Measurements from ENCODE around the gene TBC1D5. TPM values are rescaled to one million over a fixed set of nuclear protein-coding genes. Genes with fewer than 3 reads are reported as not detected.

TBC1D5 gene
- total and polyA plus RNA-seq, 2 of the 8 experiments (the other 6 are each of a cell fraction or from before 2014, with no cell fraction given) = 11.0 to 22.9 TPM

- Histone ChIP-seq H2AK5ac (ENCODE audit: low read depth, low read length) (no peak overlapping the region), H2BK15ac (ENCODE audit: low read length) (no peak overlapping the region), H4K8ac (ENCODE audit: extremely low read depth, insufficient read depth, low read length) (no peak overlapping the region), H3K23me2 (ENCODE audit: low read depth, low read length) (no peaks in the 10 kb centered on the region), H3K36me3 (ENCODE audit: control insufficient read depth in 2 of 4, insufficient read depth in 4 of 4, low read length in 3 of 4) (peaks cover 0 to 18% (median 4%) of the 10 kb centered on the region in 4 experiments; a peak in 3 of 8 replicates), H3K4me1 (replicated peaks in 1 of 4; ENCODE audit: control insufficient read depth in 3 of 4, insufficient read depth in 4 of 4, low read length in 3 of 4) (no peaks in the 10 kb centered on the region), H3K56ac (replicated peaks; ENCODE audit: insufficient read length, low read depth, low read length) (no peak overlapping the region), H2BK20ac (ENCODE audit: low read length) (no peak overlapping the region), H2BK5ac (ENCODE audit: low read depth, low read length) (no peak overlapping the region), H2BK12ac (ENCODE audit: low read depth, low read length) (no peak overlapping the region), H3K27ac (ENCODE audit: low read depth, low read length) (no peak overlapping the region), H3K9me3 (ENCODE audit: insufficient read depth in 2 of 2, low read depth in 1 of 2, low read length in 1 of 2) (peaks cover 0 to 5% of the 10 kb centered on the region in 2 experiments; a peak in 1 of 4 replicates), H2BK120ac (replicated peaks; ENCODE audit: low read depth, low read length) (no peak overlapping the region), H3K79me1 (ENCODE audit: low read depth, low read length) (no peaks in the 10 kb centered on the region), H3K9ac (replicated peaks in 1 of 4; ENCODE audit: extremely low read depth in 1 of 4, low read depth in 3 of 4, low read length in 3 of 4) (no peak overlapping the region), H3K4ac (replicated peaks; ENCODE audit: insufficient read length, low read depth, low read length) (no peak overlapping the region), H3K18ac (ENCODE audit: extremely low read depth, low read length) (no peak overlapping the region), H2AFZ (ENCODE audit: low read length) (no peak overlapping the region), H3K14ac (ENCODE audit: insufficient read length) (no peak overlapping the region), H3K23ac (ENCODE audit: insufficient read length) (no peak overlapping the region), H3K27me3 (replicated peaks in 1 of 4; ENCODE audit: control insufficient read depth in 3 of 4, extremely low read depth in 1 of 4, insufficient read depth in 3 of 4, low read length in 3 of 4) (no peaks in the 10 kb centered on the region), H3K4me2 (ENCODE audit: insufficient read depth in 1 of 2, low read depth in 2 of 2, low read length in 2 of 2) (no peak overlapping the region), H3K79me2 (ENCODE audit: control insufficient read depth in 1 of 2, insufficient read depth in 2 of 2, low read length in 2 of 2) (no peaks in the 10 kb centered on the region), H4K91ac (replicated peaks; ENCODE audit: insufficient read length, low read length) (no peak overlapping the region), H4K20me1 (replicated peaks in 1 of 2; ENCODE audit: control insufficient read depth in 1 of 2, insufficient read depth in 2 of 2, low read length in 2 of 2) (no peaks in the 10 kb centered on the region), H4K5ac (ENCODE audit: insufficient read length, low read depth, low read length) (no peak overlapping the region), H3K4me3 (ENCODE audit: extremely low read depth in 1 of 4, insufficient read depth in 2 of 4, low read depth in 3 of 4, low read length in 4 of 4) (no peak overlapping the region)
- 72% methylated on average over 2 of the region's 2 CpGs; no CpG with 5 or more reads in 1 of the 2 experiments for WGBS, 2 experiments (ENCODE audit: extremely low coverage in 1 of 2, insufficient coverage in 1 of 2, insufficient read length in 1 of 2, insufficient replicate concordance in 2 of 2, low coverage in 1 of 2, low lambda C conversion rate in 2 of 2, missing lambda C conversion rate in 1 of 2)
- POLR2A ChIA-PET (ENCODE audit: partially characterized antibody) = no interaction called here
- no peak for DNase-seq (ENCODE audit: low read depth in 1 of 2, low spot score in 2 of 2)
- TF ChIP-seq SP2 (IDR thresholded peaks at IDR 0.05; ENCODE audit: low read length) (no peak), POU5F1 (IDR thresholded peaks at IDR 0.05; ENCODE audit: low read depth, low read length) (no peak), FOSL1 (IDR thresholded peaks at IDR 0.05; ENCODE audit: insufficient read depth, low read depth, low read length) (no peak), POLR2A (IDR thresholded peaks at IDR 0.05; ENCODE audit: control extremely low read depth in 1 of 2, low read depth in 2 of 2, low read length in 2 of 2) (no peak), SP4 (IDR thresholded peaks at IDR 0.05; ENCODE audit: low read length) (no peak), YY1 (IDR thresholded peaks at IDR 0.05; ENCODE audit: low read depth, low read length) (no peak), HDAC2 (IDR thresholded peaks at IDR 0.05; ENCODE audit: borderline replicate concordance in 1 of 2, low read depth in 2 of 2, low read length in 2 of 2) (no peak), KDM5A (IDR thresholded peaks at IDR 0.05; ENCODE audit: low read length) (no peak), ATF2 (IDR thresholded peaks at IDR 0.05; ENCODE audit: low read length) (no peak), CEBPB (IDR thresholded peaks at IDR 0.05; ENCODE audit: low read depth, low read length) (no peak)
- FAIRE-seq = no peak
- CTCF ChIA-PET (ENCODE audit: partially characterized antibody) = interaction anchor here (0.8 kb wide), 1 partner anchor 315 kb away, joined by 3 read pairs; no protein-coding TSS in a partner anchor
These were observed 28.0 kb downstream of the TBC1D5 start for GRCh38 chr3:17714473-17714872.
